GM12891 (cell line): ENCODE data around the gene RHBDL2.

ENCODE experiments used
- POLR2A ChIP-seq: IDR thresholded peaks from 2 replicates; pipeline ENCODE4 v1.6.1; 2011; ENCODE audit warnings: low read depth, low read length, control low read depth
- POLR2AphosphoS5 ChIP-seq: IDR thresholded peaks from 2 replicates; pipeline ENCODE4 v1.6.1; 2011; ENCODE audit warnings: low read depth, low read length, control low read depth
- SPI1 ChIP-seq: IDR thresholded peaks from 2 replicates; pipeline ENCODE4 v1.6.1; 2011; ENCODE audit warnings: low read depth, low read length, control low read depth
- TAF1 ChIP-seq: IDR thresholded peaks from 2 replicates; pipeline ENCODE4 v1.6.1; 2011; ENCODE audit warnings: low read depth, low read length, control low read depth

DNA sequence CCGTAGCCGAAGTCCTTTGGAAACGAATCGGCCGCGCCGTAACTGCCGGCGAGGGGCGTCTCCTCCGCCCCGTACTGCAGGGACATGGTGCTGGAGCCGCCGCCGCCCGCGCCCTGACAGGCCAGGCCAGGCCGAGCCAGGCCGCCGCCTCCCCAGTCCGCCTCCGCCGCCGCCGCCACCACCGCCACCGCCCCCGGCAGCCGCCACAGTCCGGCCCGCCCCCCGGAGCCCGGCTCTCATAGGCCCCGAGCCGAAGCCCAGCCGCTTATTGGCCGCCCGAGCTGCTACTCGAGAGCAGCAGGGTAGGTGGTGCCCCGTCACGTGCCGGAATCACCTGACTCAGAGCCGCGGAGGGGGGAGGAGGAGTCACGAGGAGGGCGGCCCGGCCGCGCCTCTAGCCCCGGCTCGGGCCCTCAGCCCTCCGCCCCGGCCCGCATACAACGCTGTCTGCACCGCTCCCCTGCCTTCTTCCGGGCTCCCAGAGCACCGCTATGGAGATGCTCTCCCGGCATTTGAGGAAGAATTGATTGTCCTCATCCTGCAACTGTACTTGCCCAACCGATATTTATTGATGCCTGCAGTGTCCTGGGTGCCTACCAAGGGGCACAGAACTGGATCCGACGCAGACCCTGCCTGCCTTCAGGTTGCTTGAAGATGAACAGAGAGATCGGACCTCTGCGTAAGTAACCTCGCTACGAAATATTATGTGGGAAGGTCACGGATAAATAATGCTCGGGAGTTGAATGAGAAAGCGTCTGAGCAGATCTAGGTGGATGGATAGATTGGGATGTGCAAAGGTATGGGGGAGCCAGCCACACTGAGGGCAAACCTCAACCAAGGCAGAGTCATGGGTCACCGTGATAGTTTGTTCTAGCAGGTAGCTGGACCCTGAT is 81.8 kb downstream of the RHBDL2 start, which contains the start of gene RRAGC:
- TF ChIP-seq SPI1 (no peak), TAF1 (peak; percentile 45; the same call in 1 of the 2 replicates), POLR2A (peak; percentile 53; the same call in 1 of the 2 replicates), POLR2AphosphoS5 (peak; percentile 41; the same call in 1 of the 2 replicates)
